CD4-positive, alpha-beta T cell treated with Interleukin-15 for 4 hours (primary cell): ENCODE results near the gene PRPF8.
A peak's percentile ranks its signal among the peaks of the same experiment; 100 is the strongest.

ENCODE experiments used
- DNase-seq: peaks from one replicate; pipeline ENCODE4 v3.0.0-alpha.2; 2020; ENCODE audit warnings: low spot score

PRPF8 gene

DNA sequence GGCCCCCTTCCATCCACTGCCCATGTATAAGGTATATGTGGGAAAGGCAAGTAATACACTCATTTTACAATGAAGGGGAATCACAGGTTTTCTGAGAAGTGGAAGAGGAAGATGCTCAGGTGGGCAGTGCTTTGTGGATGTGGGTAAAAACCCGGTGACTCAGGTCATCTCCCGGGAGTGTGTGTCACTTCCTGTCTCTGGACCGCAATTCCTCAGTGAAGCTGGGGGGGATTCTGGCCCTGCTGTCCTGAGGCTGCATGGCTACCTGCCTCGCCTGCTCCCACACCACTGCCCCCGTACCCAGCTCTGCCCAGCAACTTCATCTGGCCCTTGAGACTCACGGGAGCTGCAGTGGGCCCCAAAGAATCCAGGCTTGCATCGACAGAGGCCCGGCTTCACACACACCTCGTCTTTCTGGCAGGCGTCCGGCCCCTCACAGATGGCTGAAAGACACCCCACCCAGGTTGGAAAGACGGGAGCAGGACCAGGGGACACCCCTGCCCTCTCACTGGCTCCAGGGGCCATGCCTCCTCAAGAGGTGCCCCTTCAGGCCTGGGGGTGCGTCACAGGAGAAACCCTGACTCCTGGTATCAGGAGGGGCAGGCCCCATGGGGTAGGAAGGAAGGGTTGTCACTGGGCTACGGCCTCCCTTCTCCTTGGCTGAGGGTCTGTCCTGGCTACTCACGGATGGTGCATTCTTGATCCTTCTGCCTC is 40.0 kb downstream of the PRPF8 start:
- DNase-seq: peak; percentile 72

DNA sequence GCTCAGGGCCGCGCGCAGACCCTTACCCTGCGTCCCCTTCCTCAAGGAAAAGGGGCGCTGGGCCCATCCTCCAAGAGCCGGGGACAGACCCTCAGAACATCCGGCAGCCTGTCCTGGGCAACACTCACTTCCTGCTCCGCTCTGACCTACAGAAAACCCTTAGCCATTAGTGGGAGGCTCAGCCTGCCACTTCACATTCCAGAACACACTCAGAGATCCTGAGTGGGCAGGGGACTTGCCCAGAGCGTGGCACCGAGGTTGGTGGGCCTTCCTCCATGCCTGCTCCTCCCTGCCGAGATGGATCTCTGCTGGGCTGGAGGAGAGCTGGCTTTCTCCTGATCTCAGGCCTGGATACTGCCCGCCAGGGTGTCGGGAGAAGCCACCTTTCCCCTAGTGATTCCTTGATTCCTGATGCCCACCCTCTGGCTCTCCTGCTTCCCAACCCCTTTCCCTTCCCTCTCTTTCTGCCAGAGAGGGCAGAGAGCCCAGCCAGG is 40.6 kb downstream of the PRPF8 start:
- no peak for DNase-seq

DNA sequence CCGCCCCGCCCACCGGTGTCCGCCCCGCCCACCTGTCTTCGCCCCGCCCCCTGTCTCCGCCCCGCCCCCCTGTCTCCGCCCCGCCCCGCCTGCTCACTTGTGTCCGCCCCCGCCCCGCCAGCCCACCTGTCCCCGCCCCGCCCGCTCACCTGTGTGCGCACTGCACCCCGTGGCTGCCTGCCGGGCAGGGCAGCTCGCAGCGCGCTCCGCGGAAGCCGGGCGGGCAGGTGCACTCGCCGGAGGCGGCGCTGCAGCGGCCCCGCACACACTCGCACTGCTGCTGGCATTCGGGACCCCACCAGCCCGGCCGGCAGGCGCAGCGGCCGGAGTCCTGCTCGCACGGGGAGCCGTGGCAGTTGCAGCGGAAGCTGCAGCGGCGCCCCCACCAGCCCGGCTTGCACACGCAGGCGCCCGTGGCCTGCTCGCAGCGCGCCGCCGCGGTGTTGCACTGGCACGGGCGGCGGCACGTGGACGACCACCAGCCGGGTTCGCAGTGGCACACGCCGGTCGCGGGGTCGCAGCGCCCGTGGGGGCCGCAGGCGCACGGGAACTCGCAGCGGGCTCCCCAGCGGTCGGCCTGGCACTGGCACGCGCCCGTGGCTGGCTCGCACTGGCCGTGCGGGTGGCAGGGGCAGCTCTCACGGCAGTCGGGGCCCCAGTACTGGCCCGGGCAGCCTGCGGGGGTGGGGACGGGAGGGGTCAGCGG is 41.2 kb downstream of the PRPF8 start:
- peak; percentile 46 for DNase-seq

DNA sequence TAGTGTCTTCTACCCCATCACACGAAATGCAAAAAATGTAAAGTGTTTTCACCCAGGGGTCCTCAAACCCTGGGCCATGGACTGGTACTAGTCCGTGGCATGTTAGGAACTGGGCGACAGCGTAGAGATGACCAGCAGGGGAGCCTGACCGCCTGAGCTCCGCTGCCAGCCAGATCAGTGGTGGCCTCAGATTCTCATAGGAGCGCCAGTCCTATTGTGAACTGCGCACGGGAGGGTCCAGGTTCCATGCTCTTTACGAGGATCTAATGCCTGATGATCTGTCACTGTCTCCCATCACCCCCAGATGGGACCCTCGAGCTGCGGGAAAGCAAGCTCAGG is 43.6 kb downstream of the PRPF8 start:
- no peak for DNase-seq

DNA sequence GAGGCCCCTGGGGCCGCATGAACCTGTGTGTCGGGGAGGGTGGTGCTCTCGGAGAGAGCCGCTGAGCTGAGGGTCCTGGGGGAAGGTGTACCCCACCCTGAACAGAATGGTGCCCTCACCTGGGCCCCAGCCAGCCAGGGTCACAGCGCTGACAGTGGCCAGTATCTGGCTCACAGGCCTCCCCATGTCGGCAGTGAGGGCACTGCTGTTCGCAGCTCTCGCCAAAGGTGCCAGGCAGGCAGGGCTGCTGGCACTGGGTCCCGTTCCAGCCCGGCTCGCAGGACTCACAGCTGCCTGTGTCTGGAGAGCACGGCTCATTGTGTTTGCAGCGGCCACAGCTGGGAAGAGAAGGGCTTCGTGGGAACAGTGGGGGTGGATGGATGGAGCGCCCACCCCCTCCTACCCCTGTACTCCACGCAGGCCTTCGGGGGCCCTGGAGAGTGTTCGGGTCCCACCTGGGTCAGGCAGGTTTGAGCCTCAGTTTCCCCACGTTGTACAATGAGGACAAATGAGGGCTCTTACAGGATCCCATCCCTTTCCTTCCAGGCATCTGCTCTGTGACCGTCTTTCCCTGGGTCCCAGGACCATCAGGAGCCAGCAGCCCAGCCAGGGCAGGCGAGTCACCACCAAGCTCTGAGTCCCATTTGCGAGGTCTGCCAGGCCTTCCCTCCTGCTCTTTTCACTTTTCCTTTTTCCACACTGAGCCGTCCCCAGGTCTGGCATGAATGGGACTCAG is 44.2 kb downstream of the PRPF8 start:
- no peak for DNase-seq

DNA sequence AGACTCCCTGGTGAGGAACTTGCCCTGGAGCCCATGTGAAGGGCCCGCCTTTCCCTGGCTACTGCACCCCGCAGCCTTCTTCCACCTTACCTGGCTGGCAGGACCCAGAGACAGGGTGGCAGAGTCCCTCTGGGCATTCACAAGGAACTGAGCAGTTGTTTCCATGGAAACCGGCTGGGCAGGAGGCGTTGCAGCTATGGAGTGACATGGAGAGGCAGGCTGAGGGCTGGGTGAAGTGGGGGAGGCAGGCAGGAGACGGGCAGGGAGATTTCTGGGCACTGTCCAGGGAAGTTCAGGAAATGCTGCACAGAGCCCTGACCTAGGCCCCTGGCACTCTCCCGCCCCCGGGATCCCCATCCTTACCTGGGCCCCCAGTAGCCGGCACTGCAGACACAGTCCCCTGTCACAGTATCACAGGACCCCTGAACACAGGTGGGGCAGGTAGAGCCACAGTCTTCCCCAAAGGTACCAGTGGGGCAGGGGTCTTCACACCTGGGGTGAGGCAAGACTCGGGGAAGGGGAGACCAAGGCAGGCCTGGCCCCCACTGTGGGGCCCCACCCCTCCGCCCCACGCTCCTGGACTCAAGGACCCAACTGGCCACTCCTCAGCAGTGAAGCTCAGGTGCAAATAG is 45.0 kb downstream of the PRPF8 start:
- no peak for DNase-seq

DNA sequence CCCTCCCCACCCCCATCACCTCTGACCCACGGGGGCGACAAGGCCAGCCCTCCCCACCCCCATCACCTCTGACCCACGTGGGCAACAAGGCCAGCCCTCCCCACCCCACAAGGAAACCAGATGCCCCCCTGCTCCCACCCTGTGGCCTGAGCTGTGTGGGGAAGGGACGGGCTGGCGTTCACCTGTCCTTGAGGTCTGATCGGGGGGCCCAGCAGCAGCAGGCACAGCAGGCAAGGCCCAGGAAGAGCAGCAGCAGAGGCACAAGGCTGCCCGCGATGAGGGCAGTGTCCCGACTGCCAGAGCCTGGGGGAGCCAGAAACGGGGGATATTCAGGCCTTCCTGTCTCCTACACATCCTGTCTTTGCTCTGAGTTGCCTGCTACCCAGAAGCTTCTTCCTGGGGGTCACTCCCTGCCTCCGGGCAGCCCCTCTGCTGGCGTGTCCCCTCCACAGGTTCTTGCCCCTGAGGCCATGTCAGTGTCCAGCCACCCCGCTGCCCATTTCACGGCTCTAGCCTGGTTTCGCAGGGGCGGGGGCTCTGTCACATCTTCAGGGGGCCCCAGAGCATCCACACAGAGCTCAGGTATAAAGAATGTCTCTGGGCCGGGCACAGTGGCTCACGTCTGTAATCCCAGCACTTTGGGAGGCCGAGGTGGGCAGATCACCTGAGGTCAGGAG is 45.9 kb downstream of the PRPF8 start:
- DNase-seq: no peak

DNA sequence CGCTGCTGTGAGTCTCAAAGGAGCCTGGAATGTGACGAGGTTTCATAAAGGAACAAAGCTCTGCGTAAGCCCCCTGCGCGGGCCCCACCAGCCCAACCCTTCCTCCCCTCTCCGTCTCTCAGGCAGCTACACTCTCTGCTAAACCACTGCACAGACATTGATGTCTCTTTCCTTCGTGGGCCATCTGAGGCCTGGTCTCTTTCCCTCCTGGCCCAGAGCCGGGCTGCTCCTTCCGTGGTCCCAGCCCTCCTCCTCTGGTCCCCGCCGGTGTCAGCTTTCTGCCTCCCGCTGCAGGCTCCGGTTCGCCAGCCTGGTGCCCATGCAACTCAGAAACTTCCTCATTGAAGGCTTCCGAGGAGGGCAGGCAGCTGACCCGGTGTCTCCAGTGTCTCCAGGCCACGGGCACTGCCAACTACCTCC is 46.5 kb downstream of the PRPF8 start:
- no peak for DNase-seq

DNA sequence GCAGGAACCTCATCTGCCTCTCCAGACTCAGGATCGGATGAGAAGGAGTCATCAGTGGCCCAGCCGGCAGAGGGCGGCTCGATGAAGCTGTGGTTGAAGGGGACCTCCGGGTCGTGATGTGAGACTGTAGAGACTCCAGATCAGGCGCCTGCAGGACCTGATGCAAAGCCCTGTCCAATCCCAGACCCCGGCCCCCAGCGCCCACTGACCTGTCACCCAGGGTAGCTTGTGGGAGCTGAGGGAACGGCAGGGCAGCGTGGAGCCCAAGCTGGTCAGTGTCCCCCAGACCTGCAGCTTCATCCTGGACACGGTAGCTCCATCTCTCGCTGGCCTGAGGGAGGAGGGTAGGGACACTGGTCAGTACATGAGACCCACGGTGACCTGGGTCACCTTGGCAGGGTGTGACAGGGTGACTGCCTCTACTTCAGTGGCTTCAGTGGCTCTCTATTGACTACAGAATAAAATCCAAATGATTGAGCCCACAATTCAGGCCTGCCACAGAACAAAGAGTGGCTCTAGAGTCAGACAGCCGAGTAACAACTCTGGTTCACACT is 47.9 kb downstream of the PRPF8 start:
- DNase-seq: no peak

DNA sequence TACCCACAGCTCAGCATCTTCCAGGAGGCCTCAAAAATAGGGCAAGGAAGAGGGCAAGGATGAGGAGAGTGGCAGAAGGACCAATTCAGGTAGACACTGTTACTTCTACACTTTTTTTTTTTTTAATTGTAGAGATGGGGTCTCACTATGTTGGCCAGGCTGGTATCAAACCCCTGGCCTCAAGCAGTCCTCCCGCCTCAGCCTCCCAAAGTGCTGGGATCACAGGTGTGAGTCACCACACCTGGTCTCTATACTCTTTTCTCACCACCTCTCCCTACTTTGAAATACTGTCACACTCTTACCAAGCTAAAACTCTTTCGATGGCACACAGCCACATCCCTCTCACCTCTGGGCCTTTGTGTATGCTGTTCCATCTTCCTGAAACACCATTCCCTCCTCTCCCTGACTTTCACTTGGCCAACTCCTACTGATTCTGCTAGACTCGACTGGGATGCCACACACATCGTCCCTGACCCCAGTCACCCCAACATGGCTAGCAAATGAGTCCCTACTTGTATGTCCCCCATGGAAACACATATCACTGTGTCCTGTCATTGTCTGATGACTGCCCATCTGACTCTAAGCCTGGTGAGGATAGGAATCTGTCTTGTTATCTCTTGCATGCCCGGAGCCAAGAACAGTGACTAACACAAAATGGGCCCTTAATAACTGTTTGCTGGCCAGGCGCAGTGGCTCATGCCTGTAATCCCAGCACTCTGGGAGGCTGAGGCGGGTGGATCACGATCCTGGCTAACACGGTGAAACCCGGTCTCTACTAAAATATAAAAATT is 48.8 kb downstream of the PRPF8 start:
- no peak for DNase-seq

DNA sequence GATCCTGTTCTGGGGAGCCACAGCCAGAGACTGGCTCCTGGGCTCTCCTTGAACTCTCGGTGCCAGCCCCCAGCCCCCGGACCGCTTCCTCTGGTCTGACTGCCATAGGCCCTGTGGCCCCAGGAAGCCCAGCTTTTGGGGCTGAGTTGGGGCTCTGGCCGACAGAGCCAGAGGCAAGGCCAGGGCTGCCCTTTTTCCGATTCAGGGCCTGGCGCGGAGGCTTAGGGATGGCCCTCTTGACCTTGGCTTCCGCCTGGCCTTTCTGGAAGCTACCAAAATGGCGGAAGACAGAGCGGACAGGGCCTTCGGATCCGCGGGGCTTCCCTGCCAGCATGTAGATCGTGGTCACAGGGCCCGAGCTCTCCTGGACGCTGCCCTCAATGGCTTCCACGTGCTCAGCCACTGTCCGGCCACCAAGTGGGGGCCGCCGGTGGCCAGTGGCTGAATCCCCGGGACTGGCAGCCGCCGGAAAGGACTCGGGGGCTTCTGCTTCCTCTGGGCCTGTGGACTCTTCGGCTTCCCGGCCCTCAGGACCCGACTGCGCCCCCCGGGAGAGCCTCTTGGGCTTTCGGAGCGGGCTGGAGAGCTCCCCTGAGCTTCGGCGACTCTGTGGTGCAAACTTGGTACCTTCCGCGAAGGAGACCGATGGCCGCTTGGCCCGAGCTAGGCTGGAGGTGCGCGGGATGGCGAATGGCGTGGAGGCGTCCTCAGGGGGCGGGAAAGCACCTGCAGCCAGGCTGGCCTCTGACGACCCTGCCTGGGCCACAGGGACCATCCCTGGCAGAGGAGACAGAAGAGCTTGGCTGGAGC is 49.6 kb downstream of the PRPF8 start:
- no peak for DNase-seq

DNA sequence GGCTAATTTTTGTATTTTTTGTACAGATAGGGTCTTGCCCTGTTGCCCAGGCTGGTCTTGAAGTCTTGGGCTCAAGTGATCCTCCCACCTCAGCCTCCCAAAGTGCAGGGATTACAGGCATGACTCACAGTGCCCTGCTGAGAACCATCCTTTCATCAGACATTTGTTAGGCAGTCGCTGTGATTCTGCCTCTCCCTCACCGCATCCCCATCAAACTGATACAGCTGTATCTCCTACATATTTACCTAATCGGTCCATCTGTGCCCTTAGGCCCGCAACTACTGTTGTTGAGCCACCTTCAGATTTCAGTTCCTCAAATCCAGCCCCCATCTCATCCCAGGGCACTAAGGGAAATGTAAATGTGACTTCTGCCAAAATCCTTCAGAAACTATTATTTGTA is 54.0 kb downstream of the PRPF8 start:
- DNase-seq: no peak

DNA sequence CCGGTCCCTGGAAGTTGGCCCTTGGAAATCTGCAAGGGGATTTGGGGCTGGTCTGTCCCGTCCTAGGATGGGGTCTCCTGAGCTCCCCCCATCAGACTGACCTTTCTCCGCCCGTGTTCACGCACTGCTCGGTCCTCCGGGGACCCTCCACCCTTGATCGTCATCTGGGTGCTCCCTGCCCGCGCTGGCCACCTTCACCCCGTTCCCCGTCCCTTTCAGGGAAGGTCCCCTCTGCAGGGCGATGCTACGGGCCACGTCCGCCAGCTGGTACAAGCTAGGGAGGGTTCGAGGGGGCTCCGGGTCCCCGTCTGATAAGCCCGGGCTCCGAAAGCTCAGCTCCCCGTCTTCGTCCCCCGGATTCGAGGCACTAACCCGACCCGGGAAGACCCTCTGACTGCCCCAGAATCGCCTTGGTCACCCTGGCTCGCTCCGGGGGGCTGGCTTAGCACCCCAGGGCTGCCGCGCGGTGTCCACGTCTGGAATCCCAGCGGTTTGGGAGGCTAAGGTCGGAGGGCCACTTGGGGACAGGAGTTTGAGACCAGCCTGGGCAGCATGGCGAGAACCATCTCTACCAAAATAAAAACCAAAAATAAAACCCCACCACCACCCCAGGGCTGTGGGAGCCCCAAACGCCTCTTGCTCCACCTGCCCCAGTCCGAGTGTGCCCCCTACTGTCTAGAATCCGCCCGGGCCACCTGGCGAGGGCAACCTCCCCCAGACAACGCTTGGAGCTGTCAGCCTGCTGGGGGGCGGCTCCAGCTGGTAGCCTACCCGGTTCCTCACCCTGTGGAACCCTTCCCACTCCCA is 55.0 kb downstream of the PRPF8 start:
- peak; percentile 72 for DNase-seq

DNA sequence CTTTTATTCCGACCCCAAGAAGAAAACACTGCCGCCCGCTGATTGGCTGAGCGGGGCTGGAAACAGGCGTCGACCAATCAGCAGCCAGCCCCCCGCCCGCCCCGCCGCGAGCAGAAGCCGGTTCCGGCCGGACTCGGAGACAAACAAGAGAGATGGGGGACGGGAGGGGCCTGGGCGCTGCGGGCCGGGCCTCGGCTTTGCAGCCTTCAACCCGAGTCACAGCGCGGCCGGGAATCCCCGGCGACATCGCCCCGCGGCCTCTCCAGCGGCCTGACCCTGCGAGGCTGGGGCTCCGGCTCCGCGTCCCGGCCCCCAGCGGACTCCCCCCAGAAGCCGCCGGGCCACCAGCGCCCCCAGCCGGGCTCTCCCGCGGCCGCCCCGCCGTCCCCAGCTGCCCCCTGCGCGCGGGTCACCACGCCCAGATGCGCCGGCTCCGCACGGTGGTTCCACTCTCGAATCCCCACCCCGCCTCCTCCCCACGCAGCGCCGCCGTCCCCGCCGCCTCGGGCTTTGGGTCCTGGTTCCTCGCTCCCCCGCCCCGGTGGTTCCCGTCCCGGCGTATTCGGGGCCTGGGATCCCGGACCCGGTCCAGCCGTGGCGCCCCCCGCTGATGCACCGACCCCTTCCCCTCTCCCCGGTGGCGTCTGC is 55.7 kb downstream of the PRPF8 start:
- peak; percentile 93 for DNase-seq

DNA sequence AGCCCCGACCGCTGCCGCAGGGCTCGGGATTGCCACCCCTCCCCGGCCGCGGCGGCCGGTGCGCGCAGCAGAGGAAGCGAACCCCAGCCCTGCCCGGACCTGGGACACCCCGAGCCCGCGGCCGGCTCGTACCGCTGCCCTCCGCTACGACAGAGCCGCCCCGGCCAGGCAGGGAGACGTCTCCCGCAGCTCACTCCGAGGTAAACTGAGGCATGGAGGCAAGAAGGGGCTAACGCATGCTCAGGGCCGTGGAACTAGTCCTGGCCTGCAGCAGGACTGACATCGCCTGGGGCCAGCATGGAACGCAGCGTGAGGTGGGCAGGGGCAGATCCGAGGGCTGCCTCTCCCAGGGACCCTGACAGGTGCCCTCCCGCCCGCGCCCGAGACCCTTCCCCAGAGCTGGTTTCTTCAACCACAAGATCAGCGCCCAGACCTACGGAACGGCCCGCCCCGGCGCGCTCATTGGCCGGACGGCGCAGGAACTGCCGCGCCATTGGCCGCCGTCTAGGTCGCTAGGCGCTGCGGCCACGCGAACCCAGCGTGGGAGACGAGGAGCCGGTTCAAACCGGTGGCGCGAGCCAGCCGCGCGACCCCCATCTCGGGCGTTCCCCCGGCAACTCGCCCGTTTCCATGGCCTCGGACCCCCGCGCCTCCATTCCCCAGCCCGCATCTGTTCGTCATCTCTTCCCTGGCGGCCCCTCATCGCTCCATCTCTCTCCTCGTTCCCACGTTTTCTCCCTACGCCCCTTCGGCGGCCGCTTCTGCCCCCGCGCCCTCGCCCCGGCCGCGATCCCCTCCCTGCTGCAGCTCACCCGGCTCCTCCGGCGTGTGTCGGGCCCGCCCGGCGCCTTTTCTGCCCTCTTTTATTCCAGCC is 56.4 kb downstream of the PRPF8 start, which contains the start of gene SLC43A2:
SLC43A2 (minus strand) TSS at position 853 of the 874 bp plus-strand sequence. CDS start 960 bp downstream, outside the sequence.
- DNase-seq: peak; percentile 74

DNA sequence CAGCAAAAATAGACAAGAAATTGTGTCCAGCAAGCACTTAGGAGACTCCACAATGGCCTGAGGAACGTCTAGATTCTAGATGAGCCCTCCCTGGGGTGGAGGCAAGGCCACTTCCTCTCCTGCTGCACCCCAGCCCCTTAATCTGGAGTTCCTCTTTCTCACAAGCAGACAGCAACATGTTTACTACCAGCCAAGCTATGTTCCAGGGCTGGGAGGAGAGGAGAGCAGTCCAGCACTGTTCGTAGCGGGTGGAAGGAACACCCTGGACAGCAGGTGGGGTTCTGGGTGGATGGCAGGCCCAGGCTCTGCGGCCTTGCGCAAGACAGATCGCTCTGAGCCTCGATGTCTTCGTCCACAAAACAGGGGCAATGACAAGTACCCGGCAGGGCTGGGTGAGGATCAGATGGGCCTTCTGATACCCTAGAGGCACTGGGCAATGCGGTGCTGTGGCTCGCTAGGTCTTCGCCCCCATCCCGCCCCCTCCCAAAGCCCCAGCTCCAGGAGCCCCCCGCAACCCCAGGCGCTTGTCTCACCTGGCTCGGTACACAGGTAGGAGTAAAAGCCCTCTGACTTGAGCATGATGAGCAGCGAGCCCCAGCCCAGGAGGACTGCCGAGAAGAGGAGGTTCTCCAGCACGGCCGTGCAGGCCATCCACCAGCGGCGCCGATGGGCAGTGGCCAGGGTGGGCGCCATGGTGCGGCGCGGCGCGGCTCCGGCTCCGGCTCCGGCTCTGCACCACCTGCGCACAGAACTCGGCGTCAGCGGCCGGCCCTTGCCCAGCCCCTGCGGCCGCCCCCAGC is 57.3 kb downstream of the PRPF8 start:
- DNase-seq: no peak

DNA sequence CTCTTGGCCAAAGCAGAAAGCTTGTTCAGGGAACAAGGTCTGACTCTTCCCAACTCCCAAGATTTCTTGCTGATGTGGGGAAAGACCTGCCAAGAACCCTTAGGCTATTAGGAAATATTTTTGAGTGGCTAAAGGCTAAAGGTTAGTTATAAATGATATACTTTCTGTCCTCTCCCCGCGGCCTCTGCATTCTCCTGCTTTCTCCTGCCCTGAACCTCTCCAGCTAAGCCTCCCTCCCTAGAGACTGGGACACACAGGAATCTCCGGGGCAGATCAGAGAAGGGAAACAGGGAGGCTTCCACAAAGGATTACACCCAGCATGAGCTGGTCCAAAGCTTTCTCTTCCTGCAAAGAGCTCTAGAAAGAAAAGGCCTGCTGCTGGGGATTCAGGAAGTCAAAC is 58.3 kb downstream of the PRPF8 start:
- DNase-seq: no peak
